HEK293 (cell line): ENCODE data around the gene EZH1.

Experiments
- CTCF ChIA-PET: fragments of 350-600 bp; formaldehyde crosslinking; extraction: SDS; loops from one replicate; lab custom pipeline; 2021; ENCODE audit warnings: antibody characterized with exemption; lab: Yijun Ruan, JAX
- POLR2A ChIA-PET: fragments of 300-600 bp; formaldehyde crosslinking; extraction: SDS; loops from one replicate; lab custom pipeline; 2020; ENCODE audit warnings: antibody characterized with exemption, inconsistent platforms; lab: Yijun Ruan, JAX
- H3K27ac ChIP-seq: fragments of 200-500 bp; sonication (Bioruptor generic); 2 replicates; pipeline ENCODE4 v1.5.1; 2014; ENCODE audit warnings: low read depth, low read length, control low read depth, inconsistent platforms; ENCODE audit errors: extremely low read depth
- H3K36me3 ChIP-seq, 2 experiments: fragments of 200-500 bp in 1 of 2; sonication (Bioruptor generic) in 1 of 2; 1 replicate in 1 of 2; 2 replicates in 1 of 2; pipeline ENCODE4 v1.5.1; 2014 to 2017; ENCODE audit warnings: inconsistent platforms in 2 of 2, low read length in 2 of 2; ENCODE audit not compliant: control insufficient read depth in 2 of 2, insufficient read depth in 1 of 2
- H3K4me1 ChIP-seq: fragments of 200-500 bp; sonication (Bioruptor generic); 2 replicates; pipeline ENCODE4 v1.5.1; 2014; ENCODE audit warnings: mild to moderate bottlenecking, low read length, inconsistent platforms; ENCODE audit not compliant: control insufficient read depth, insufficient read depth
- H3K4me3 ChIP-seq: 2 replicates; pipeline ENCODE4 v1.5.1; 2011; ENCODE audit warnings: low read depth, mild to moderate bottlenecking, control low read depth, low read length, moderate library complexity
- H3K9me3 ChIP-seq: fragments of 200-500 bp; sonication (Bioruptor generic); 2 replicates; pipeline ENCODE4 v1.5.1; 2014; ENCODE audit warnings: low read depth, low read length, inconsistent platforms; ENCODE audit not compliant: control insufficient read depth, insufficient read depth
- OSR2 ChIP-seq: fragments of 450-650 bp; formaldehyde crosslinking; IDR thresholded peaks from 2 replicates; pipeline ENCODE4 v1.5.1; 2016; ENCODE audit warnings: missing biosample characterization, missing genetic modification characterization
- PRDM2 ChIP-seq: fragments of 450-650 bp; formaldehyde crosslinking; IDR thresholded peaks from 2 replicates; pipeline ENCODE4 v1.5.1; 2016; ENCODE audit warnings: missing biosample characterization, missing genetic modification characterization, borderline replicate concordance
- SETDB1 ChIP-seq: IDR thresholded peaks from one replicate; pipeline ENCODE4 v1.6.1; 2017; ENCODE audit warnings: mild to moderate bottlenecking, low read length, moderate library complexity, mixed read lengths; ENCODE audit not compliant: insufficient read length
- SP7 ChIP-seq: fragments of 450-650 bp; formaldehyde crosslinking; IDR thresholded peaks from 2 replicates; pipeline ENCODE4 v1.5.1; 2016; ENCODE audit warnings: missing biosample characterization, missing genetic modification characterization
- TCF7L2 ChIP-seq: IDR thresholded peaks from 2 replicates; pipeline ENCODE4 v1.6.1; 2011; ENCODE audit warnings: low read depth, mild to moderate bottlenecking, inconsistent platforms, low read length, moderate library complexity, borderline replicate concordance
- TRIM28 ChIP-seq: IDR thresholded peaks from 2 replicates; pipeline ENCODE4 v1.6.1; 2011; ENCODE audit warnings: low read length, control low read depth, borderline replicate concordance
- WT1 ChIP-seq: fragments of 450-650 bp; formaldehyde crosslinking; IDR thresholded peaks from 2 replicates; pipeline ENCODE4 v1.5.1; 2016; ENCODE audit warnings: missing biosample characterization, missing genetic modification characterization
- ZBTB11 ChIP-seq: fragments of 450-650 bp; formaldehyde crosslinking; conservative IDR thresholded peaks from 2 replicates; pipeline ENCODE4 v1.5.1; 2016; ENCODE audit warnings: low read depth, missing biosample characterization, missing genetic modification characterization
- ZNF16 ChIP-seq: fragments of 450-650 bp; formaldehyde crosslinking; IDR thresholded peaks from 2 replicates; pipeline ENCODE4 v1.5.1; 2016; ENCODE audit warnings: low read depth, missing biosample characterization, missing genetic modification characterization
- ZNF248 ChIP-seq: fragments of 450-650 bp; formaldehyde crosslinking; IDR thresholded peaks from 2 replicates; pipeline ENCODE4 v1.5.1; 2017; ENCODE audit warnings: missing biosample characterization, missing genetic modification characterization
- ZNF335 ChIP-seq: fragments of 450-650 bp; formaldehyde crosslinking; conservative IDR thresholded peaks from 2 replicates; pipeline ENCODE4 v1.5.1; 2016; ENCODE audit warnings: missing biosample characterization, missing genetic modification characterization
- ZNF398 ChIP-seq: fragments of 450-650 bp; formaldehyde crosslinking; IDR thresholded peaks from 2 replicates; pipeline ENCODE4 v1.5.1; 2017; ENCODE audit warnings: missing biosample characterization, missing genetic modification characterization
- ZNF518A ChIP-seq: fragments of 450-650 bp; formaldehyde crosslinking; conservative IDR thresholded peaks from 2 replicates; pipeline ENCODE4 v1.5.1; 2016; ENCODE audit warnings: low read depth, missing biosample characterization, missing genetic modification characterization
- ZNF701 ChIP-seq: fragments of 450-650 bp; formaldehyde crosslinking; IDR thresholded peaks from 2 replicates; pipeline ENCODE4 v1.5.1; 2016; ENCODE audit warnings: missing biosample characterization, missing genetic modification characterization
- ZNF707 ChIP-seq: fragments of 450-650 bp; formaldehyde crosslinking; IDR thresholded peaks from 2 replicates; pipeline ENCODE4 v1.5.1; 2016; ENCODE audit warnings: missing biosample characterization, missing genetic modification characterization
- ZNF777 ChIP-seq: fragments of 450-650 bp; formaldehyde crosslinking; IDR thresholded peaks from 2 replicates; pipeline ENCODE4 v1.5.1; 2017; ENCODE audit warnings: missing biosample characterization, missing genetic modification characterization, borderline replicate concordance
- ZNF830 ChIP-seq: fragments of 450-650 bp; IDR thresholded peaks from 2 replicates; pipeline ENCODE4 v1.5.0; 2018; ENCODE audit warnings: missing biosample characterization, missing genetic modification characterization, low read depth, mild to moderate bottlenecking, moderate library complexity

EZH1 gene

GRCh38 chr17:42694524-42694923 lies 50.3 kb downstream of the EZH1 start:
- H3K27ac ChIP-seq = no peak overlapping the region
- ChIA-PET POLR2A (no interaction called here), CTCF (interaction anchor here (0.6 to 0.7 kb wide), 2 partner anchors 11 to 67 kb away, joined by 3 read pairs; no protein-coding TSS in a partner anchor)
- no peaks in the 10 kb centered on the region for H3K4me1 ChIP-seq
- H3K4me3 ChIP-seq = no peak overlapping the region
- TF ChIP-seq TCF7L2 (no peak), WT1 (tag by site-specific recombination) (no peak), ZNF777 (tag by site-specific recombination) (no peak), ZNF707 (tag by site-specific recombination) (no peak), OSR2 (tag by site-specific recombination) (no peak), ZNF16 (tag by site-specific recombination) (no peak), ZBTB11 (no peak), TRIM28 (no peak), ZNF248 (no peak), SP7 (tag by site-specific recombination) (no peak), ZNF398 (tag by site-specific recombination) (no peak), SETDB1 (no peak), ZNF830 (tag by site-specific recombination) (no peak), ZNF518A (tag by site-specific recombination) (no peak), ZNF335 (tag by site-specific recombination) (no peak), PRDM2 (tag by site-specific recombination) (no peak), ZNF701 (tag by site-specific recombination) (no peak)
- H3K36me3 ChIP-seq = peaks cover 19 to 63% of the 10 kb centered on the region in 2 experiments; a peak in 2 of 3 replicates
- H3K9me3 ChIP-seq = no peaks in the 10 kb centered on the region
